Measurements from ENCODE around the gene SNX2. TPM values are rescaled to one million over a fixed set of nuclear protein-coding genes. Genes with fewer than 3 reads are reported as not detected.
"Not testable (repeated sequence)": the region's sequence is repeated elsewhere in the genome, so short reads cannot be mapped to it uniquely, and the experiment has no call there.

SNX2 gene
- total RNA-seq, 1 donor from 2014 or later, result 57.0 TPM

DNA sequence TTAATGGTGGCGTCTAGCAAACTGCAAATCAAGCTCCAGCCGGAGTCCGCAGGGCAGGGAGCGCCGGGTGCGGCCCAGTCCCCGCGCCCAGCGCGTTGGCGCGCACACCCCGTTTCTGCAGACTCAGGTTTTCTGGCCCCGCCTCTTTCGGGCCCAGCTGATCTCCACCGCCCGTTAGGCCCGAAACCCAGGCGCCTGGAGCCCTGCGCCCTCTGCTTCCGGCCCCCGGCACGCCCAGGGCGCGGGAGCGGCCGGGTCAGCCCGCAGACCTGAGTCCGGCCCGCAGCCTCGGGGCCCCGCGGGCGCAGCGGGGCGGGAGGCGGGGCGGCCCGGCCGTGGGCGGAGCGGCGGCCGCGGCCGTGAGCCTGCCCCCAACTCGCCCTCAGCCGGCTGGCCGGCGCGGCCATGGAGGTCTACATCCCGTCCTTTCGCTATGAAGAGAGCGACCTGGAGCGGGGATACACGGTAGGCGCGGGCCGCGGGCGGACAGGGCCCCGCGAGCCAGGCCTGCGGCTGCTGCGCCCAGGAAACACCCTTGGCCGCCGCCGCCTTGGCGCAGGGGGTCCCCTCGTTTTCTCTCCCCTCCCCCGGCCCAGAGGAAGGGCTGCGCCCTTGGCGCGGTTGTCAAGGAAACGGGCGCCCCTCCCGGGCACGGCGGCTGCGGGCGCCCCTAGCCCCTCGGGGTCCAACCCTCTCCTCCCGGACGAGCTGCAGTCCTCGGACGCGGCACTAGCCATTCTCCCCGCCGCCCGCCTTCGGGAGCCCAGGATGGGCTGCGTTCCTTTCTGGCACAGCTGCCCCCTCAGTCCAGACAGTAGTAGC, 70.6 kb downstream of the SNX2 start, which contains the start of gene SNX24:
Gene SNX24, plus strand, starts transcription at position 385 of the 822 bp plus-strand sequence. Its CDS starts 21 bp downstream, at position 406.
- H3K4me1 Mint-ChIP-seq (ENCODE audit: low read depth), result peaks cover 21% of the 10 kb centered on the region
- H3K4me3 Mint-ChIP-seq (ENCODE audit: low read depth), result peak within 1 kb of the TSS; percentile 81
- peaks cover 4% of the 10 kb centered on the region for H3K36me3 Mint-ChIP-seq (ENCODE audit: insufficient read depth)
- H3K9me3 Mint-ChIP-seq (ENCODE audit: low read depth), result peaks cover 3% of the 10 kb centered on the region
- peak; percentile 66 for DNase-seq (ENCODE audit: low spot score, unreplicated experiment)
- peak within 1 kb of the TSS; percentile 96 for H3K27ac Mint-ChIP-seq
- TF ChIP-seq, protein P1, sequence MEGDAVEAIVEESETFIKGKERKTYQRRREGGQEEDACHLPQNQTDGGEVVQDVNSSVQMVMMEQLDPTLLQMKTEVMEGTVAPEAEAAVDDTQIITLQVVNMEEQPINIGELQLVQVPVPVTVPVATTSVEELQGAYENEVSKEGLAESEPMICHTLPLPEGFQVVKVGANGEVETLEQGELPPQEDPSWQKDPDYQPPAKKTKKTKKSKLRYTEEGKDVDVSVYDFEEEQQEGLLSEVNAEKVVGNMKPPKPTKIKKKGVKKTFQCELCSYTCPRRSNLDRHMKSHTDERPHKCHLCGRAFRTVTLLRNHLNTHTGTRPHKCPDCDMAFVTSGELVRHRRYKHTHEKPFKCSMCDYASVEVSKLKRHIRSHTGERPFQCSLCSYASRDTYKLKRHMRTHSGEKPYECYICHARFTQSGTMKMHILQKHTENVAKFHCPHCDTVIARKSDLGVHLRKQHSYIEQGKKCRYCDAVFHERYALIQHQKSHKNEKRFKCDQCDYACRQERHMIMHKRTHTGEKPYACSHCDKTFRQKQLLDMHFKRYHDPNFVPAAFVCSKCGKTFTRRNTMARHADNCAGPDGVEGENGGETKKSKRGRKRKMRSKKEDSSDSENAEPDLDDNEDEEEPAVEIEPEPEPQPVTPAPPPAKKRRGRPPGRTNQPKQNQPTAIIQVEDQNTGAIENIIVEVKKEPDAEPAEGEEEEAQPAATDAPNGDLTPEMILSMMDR (IDR thresholded peaks at IDR 0.05; ENCODE audit: unreplicated experiment), result no peak
- peaks cover 4% of the 10 kb centered on the region for H3K27me3 Mint-ChIP-seq

- Mint-ChIP-seq H3K36me3 (ENCODE audit: insufficient read depth) (peaks cover 3% of the 10 kb centered on the region), H3K9me3 (ENCODE audit: low read depth) (no peaks in the 10 kb centered on the region), H3K4me3 (ENCODE audit: low read depth) (peak overlapping the region; percentile 81), H3K27ac (peak overlapping the region; percentile 92), H3K4me1 (ENCODE audit: low read depth) (peaks cover 21% of the 10 kb centered on the region), H3K27me3 (peaks cover 4% of the 10 kb centered on the region)
- TF ChIP-seq, protein P1 (IDR thresholded peaks at IDR 0.05; ENCODE audit: unreplicated experiment), result peak; percentile 1
- no peak for DNase-seq (ENCODE audit: low spot score, unreplicated experiment)
Observed at GRCh38 chr5:122846051-122846550, 71.2 kb downstream of the SNX2 start.

- Mint-ChIP-seq H3K36me3 (ENCODE audit: insufficient read depth) (peaks cover 1% of the 10 kb centered on the region), H3K27ac (no peak overlapping the region), H3K4me1 (ENCODE audit: low read depth) (peaks cover 21% of the 10 kb centered on the region), H3K9me3 (ENCODE audit: low read depth) (no peaks in the 10 kb centered on the region), H3K4me3 (ENCODE audit: low read depth) (peak overlapping the region; percentile 81), H3K27me3 (no peaks in the 10 kb centered on the region)
- no peak for DNase-seq (ENCODE audit: low spot score, unreplicated experiment)
- TF ChIP-seq, protein P1 (IDR thresholded peaks at IDR 0.05; ENCODE audit: unreplicated experiment), result no peak
Observed at GRCh38 chr5:122847687-122848081, 72.8 kb downstream of the SNX2 start.

DNA sequence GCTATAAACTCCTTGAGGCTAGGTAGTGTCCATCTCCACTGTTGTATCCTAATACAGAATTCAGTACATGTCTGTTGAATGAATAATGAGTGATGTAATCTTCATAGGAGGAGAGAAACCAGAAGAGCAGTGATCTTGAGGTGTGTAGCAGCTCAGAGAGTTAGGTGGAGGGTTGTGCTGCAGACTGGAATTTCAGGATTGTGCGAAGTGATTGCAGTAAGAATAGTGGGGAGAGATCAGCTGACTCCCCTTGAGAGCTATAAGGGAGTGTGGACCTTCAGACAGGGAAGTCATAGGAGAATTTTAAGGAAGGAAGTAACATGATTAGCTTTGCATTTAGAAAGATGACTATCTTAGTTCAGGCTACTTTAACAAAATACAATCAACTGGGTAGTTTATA, 74.9 kb downstream of the SNX2 start:
- H3K4me3 Mint-ChIP-seq (ENCODE audit: low read depth), result no peak overlapping the region
- H3K4me1 Mint-ChIP-seq (ENCODE audit: low read depth), result peaks cover 17% of the 10 kb centered on the region
- no peak for DNase-seq (ENCODE audit: low spot score, unreplicated experiment)
- H3K27ac Mint-ChIP-seq, result no peak overlapping the region
- H3K27me3 Mint-ChIP-seq, result no peaks in the 10 kb centered on the region
- H3K36me3 Mint-ChIP-seq (ENCODE audit: insufficient read depth), result peaks cover 1% of the 10 kb centered on the region
- no peaks in the 10 kb centered on the region for H3K9me3 Mint-ChIP-seq (ENCODE audit: low read depth)
- TF ChIP-seq, protein P1 (IDR thresholded peaks at IDR 0.05; ENCODE audit: unreplicated experiment), result no peak

DNA sequence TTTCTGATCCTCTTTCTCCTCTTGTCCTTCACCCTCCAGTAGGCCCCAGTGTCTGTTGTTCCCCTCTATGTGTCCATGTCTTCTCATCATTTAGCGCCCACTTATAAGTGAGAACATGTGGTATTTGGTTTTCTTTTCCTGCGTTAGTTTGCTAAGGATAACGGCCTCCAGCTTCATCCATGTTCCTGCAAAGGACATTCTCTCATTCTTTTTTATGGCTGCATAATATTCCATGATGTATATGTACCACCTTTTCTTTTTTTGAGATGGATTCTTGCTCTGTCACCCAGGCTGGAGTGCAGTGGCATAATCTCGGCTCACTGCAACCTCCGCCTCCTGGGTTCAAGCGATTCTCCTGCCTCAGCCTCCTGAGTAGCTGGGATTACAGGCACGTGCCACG, 82.7 kb downstream of the SNX2 start:
- not testable (repeated sequence) for H3K4me3 Mint-ChIP-seq (ENCODE audit: low read depth); H3K4me1 Mint-ChIP-seq (ENCODE audit: low read depth); H3K9me3 Mint-ChIP-seq (ENCODE audit: low read depth); DNase-seq (ENCODE audit: low spot score, unreplicated experiment); H3K27me3 Mint-ChIP-seq; H3K27ac Mint-ChIP-seq
- peaks cover 10% of the 10 kb centered on the region for H3K36me3 Mint-ChIP-seq (ENCODE audit: insufficient read depth)
